ENCODE results near the gene LHX4.

The LHX4 gene

GRCh38 chr1:180243517-180244221, 13.6 kb downstream of the LHX4 start:
- no peak for DNase-seq (ENCODE audit: low read depth)

GRCh38 chr1:180244840-180245239, 14.8 kb downstream of the LHX4 start:
- no peak for DNase-seq (ENCODE audit: low read depth)

DNA sequence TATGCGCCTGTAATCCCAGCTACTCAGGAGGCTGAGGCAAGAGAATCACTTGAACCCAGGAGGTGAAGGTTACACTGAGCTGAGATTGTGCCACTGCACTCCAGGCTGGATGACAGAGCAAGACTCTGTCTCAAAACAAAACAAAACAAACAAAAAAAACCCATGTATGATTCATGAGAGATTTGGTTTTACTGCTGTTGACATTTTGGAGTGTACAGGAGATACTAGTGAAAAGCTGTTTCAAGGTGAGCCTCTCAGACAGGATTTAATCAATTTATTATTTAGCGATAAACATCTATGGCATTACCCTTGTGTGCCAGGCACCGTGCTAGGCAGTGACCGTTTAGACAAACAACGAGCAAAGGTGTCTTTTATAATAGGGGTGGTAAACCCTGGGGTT, 16.5 kb downstream of the LHX4 start:
- no peak for DNase-seq (ENCODE audit: low read depth)

DNA sequence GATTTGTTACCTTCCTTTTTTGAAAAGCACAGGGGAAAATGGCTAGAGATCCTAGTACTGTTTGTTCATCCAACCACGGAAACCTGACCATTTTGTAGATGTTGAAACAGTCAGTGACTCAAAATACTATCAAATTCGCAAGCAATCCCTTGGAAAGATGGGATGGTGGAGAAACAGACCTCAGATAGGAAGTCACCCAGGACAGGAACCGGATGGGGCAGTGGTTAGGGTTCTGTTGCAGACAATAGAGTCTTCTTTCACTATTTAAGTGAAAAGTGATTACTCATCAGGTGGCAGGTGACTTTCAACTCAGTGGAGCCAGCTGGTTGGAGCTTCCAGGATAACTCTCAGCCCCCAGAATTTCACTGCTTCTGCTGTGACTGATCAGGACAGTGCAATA, 17.0 kb downstream of the LHX4 start:
- DNase-seq (ENCODE audit: low read depth): no peak

- DNase-seq (ENCODE audit: low read depth): no peak
Measured at GRCh38 chr1:180247580-180247979, 17.5 kb downstream of the LHX4 start.

- no peak for DNase-seq (ENCODE audit: low read depth)
Measured at GRCh38 chr1:180248176-180248575, 18.1 kb downstream of the LHX4 start.

DNA sequence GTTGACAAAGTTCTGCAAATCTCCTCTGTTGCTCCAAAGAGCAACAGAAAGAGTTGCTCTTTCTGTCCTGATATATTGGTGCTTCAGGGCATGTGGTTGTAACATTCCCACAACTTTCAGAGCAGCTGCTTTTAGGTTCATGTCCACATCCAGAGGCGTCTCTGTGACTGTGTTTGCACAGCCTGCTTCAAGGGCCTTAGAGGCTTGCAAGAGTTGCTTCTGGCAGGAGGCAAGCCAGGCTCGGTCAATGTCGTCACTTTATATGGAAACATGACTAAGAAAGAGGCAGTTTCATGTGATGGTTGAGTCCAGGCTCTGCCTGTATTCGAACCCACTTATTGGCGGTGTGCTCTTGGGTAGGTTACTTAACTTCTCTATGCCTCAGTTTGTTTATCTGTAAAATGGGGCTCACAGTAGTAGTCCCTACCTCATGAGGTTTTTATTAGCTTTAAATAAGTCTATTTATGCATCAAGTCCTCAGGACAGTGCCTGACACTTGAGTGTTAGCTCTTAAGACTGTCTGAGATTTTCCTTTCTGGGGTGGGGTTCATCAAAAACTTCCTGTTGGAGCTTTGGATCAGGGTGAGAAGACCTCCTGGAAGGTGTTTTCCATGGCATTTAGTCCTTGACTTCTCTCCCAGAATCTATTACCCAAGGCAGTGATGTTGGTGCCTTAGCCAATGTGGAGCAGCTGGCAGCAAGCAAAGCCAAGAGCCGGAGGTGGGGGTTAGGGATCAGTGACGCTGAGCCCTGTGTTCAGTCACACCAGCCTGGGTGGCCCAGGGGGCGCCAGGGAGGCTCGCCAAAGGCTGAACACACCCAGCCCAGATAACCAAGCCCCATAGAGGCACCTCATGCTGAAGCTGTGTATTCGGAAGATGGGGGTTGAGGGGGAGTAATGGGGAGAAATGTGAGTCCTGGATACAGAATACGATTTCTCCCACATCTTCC, 18.9 kb downstream of the LHX4 start:
- no peak for DNase-seq (ENCODE audit: low read depth)

GRCh38 chr1:180249725-180250498, 19.8 kb downstream of the LHX4 start:
- DNase-seq (ENCODE audit: low read depth): no peak

- DNase-seq (ENCODE audit: low read depth): no peak
Measured at GRCh38 chr1:180250499-180250770, 20.4 kb downstream of the LHX4 start.

DNA sequence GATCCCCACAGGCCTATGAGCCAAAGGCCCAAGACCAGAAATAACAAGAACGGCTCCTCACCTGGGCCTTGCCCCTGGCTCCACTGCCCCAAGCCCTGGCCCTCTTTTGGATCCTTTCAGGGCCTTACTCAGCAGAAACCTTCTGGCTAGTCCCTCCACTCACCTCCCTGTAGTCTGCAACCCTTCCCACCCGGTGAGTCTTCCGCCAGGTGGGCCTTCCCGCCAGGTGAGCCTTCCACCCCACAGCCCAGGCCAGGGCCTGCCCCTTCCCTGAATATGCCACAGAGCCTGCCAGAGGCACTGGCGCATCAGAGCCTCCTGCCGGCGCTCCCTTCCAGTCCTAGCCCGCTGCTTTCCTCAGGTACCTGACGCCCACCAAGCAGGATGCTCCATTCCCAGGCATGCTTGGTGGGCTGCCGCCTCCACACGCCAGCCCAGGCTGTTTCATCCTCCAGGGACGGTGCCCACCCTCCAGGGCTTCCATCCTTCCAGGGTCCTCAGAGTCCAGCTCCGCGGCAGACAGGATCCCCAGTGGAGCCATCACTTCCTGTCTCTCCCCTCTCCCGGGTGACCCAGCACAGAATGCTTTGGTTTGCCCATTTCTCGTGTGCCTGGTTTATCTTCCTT, 20.9 kb downstream of the LHX4 start:
- DNase-seq (ENCODE audit: low read depth): no peak

GRCh38 chr1:180251526-180252305, 21.7 kb downstream of the LHX4 start:
- DNase-seq (ENCODE audit: low read depth): no peak

DNA sequence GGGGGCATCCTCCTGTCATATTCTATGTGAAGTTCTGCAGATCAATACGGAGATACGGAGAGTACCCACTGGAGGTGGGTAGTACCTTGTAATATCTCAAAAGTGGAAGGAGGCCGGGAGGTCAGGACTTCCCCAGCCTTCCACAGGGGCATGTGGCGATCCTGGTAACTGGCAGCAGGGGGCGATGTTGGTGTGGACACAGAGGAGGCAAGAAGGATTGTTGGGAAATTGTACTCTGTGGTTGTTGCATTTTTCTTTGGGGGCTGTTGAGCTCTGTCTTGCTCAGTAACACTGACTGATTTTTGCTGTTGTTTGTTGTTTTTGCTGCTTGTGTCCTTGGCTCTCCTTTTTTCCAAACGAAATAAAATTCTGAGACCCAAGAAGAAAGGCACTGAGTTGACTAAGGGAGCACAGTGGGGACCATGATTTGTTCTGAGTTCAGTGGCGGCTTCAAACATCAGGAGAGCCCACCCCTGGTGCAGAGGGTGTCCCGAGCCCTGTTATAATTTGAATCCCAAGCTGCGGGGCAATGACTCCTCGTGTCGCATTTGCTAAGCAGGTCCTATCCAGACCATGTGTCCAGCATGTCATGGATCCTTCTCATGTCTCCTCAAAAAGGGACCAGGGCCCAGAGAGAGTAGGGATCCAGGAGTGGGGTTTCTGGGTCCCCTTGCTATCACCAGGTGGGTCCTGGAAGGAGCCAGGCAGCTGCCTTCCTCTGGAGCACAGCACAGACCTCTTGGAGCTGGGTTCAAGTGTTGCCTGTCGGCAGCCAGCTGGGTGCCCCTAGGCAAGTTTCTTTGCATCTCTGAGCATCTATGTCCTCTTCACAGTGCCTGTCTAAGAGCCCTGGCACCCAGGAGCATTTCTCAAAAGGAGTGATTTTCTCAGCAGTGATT, 22.8 kb downstream of the LHX4 start:
- DNase-seq (ENCODE audit: low read depth): no peak

- DNase-seq (ENCODE audit: low read depth): no peak
Measured at GRCh38 chr1:180253585-180254495, 23.8 kb downstream of the LHX4 start.

DNA sequence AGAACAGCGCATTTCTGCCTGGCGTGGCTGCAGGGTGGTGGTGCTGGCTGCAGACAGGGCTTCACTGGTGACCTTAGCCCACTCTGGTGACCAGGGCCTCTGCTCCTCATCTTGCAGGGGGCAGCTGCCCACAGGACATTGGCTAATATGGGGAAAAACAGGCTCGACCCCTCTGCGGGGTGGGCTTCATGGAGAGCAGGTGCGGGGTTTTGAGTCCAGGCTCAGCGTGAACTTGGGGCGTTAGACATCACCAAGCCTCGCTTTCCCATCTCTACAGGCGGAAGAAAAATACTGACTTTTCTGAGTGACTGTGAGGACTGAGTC, 24.4 kb downstream of the LHX4 start:
- no peak for DNase-seq (ENCODE audit: low read depth)

DNA sequence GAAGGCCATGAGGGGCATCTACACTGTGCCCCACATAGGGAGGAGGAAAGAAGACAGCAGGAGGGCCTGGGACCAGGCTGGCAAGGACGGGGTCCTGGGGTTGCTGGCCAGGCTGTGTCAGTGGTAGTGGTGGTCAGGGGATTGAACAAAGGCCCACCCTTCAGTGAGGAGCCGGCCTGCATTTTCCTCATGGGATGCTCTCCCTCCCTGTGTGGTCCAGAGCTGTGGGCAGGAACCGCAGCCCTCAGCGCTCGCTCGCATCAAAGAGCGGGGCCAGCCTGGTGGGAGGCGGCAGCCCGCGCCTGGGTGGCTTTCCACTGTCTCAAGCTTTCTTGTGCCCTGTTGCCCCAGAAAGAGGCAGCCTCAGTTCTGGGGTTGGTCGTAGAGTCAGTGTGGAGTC, 24.8 kb downstream of the LHX4 start:
- no peak for DNase-seq (ENCODE audit: low read depth)

DNA sequence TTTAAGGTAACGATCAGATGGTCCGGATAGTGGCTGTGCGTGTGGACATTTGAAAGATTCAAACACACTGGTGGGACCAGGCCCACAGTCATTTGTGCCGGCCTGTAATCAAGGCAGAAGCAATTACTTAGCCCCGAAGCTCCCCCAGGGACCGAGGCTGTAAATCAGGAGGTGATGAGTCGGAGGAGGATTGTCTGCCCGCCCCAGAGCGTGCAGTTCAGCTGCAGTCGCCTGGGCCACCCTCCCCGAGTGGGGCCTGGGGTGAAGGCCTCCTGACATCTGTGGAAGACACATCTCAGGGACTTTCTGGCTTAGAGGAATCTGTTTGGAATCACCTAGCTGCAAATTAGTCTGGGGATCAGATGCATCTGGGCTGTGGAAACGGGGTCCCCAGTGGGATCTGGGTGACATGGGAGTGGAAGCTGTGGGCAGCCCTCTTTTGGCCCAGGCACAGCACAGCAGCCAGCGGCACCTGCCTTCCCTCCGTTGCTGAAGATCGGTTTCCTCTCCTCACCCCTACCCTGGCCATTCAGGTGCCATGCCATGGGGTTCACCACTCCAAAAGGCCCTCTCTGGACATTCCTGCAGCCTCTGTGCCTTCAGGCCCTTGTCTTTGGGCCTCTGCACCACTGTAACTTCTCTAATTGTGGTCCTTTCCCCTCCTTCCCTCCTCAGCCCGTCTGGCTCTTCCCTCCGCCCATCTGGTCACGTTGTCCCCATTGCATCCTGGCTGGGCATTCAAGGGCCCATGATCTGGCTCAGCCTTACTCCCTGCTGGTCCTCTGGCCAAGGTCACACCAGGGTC, 25.7 kb downstream of the LHX4 start:
- DNase-seq (ENCODE audit: low read depth): no peak

DNA sequence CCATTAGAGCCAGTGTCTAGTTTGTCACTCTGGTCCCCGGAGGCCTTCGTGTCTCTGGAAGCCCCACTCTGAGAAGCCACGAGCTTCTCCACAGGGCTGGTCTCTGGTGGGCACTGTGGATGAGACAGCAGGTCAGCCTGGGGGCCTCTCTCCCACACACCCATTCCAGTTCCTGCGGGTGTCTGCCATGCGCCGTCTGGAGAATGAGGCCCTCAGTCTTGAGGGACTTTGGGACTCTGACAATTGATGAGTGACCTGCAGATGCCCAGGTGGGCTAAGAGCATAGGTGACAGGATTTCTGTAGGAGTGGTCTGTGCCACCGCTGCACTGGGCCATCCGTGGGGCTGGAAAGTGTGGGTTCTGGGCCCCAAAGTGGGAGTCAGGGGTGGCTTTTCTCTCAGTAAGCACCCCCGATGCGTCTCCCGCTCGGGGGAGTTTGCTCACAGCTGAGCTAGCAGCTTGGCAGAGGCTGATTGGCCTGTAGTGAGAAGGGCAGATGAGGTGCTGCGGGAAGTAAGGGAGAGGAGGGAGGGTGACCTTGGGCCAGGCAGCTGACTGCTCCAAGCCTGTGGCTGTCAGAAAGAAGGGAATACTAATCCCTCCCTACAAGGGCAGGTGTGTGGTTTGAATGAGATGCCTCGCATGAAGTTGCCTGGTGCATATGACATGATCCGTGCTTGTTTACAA, 26.4 kb downstream of the LHX4 start:
- no peak for DNase-seq (ENCODE audit: low read depth)

DNA sequence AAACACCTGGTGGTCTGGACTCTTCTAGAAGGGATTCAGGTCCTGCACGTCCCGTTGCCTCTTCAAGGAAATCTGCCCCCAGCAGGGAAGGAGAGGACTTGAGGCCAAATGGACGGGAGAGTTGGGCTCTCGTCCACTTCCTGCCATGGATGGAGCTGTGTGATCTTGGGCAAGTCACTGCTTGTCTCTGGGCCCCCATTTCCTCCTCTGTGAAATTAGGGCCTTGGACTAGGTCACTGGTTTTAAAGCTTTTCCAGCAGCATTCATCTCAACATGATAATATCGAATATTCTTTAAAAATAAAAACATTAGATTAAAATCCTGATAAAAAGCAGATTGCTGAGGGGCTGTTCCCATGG, 26.9 kb downstream of the LHX4 start:
- no peak for DNase-seq (ENCODE audit: low read depth)

Measured in HS-5 (cell line).